CD4-positive, alpha-beta T cell (primary cell): Measurements from ENCODE around the gene TRAPPC2B. TPM values are rescaled to one million over a fixed set of nuclear protein-coding genes. Genes with fewer than 3 reads are reported as not detected.

Source experiments
- ATAC-seq: fragments of 200-7000 bp; cut with Tn5 transposase; one replicate; pipeline ENCODE4 v1.10.0; 2022; ENCODE audit warnings: mild to moderate bottlenecking; ENCODE audit not compliant: poor library complexity
- CTCF ChIA-PET: fragments of 350-600 bp; sonication (Branson Sonifier 250); formaldehyde crosslinking; loops from one replicate; lab custom pipeline; 2021; ENCODE audit warnings: antibody characterized with exemption, inconsistent platforms; lab: Charles Lee
- POLR2A ChIA-PET: fragments of 350-600 bp; sonication (Branson Sonifier 250); formaldehyde crosslinking; loops from one replicate; lab custom pipeline; 2021; ENCODE audit warnings: antibody characterized with exemption, inconsistent platforms; lab: Charles Lee
- DNase-seq, 14 experiments: peaks; one replicate each; pipeline ENCODE4 v3.0.0-alpha.2; 2013 to 2020; ENCODE audit warnings: mixed read lengths in 2 of 14
- H3K27ac ChIP-seq, 2 donors: one replicate each; pipeline versions ENCODE4 v1.5.1 to v1.7.0; 2013; ENCODE audit warnings: low read length in 2 of 2, low read depth in 1 of 2, mild to moderate bottlenecking in 1 of 2
- H3K27me3 ChIP-seq, 2 experiments: 1 replicate in 1 of 2; 2 replicates in 1 of 2; pipeline versions ENCODE4 v1.6.1 to v1.7.0; 2013; ENCODE audit warnings: low read length in 2 of 2, control low read depth in 1 of 2, mild to moderate bottlenecking in 1 of 2, moderate library complexity in 1 of 2; ENCODE audit not compliant: insufficient read depth in 2 of 2, control insufficient read depth in 1 of 2
- H3K36me3 ChIP-seq: one replicate; pipeline ENCODE4 v1.6.1; 2013; ENCODE audit warnings: low read length, control low read depth; ENCODE audit not compliant: insufficient read depth
- H3K4me1 ChIP-seq: one replicate; pipeline ENCODE4 v1.6.1; 2013; ENCODE audit warnings: low read length, control low read depth; ENCODE audit not compliant: insufficient read depth
- H3K4me3 ChIP-seq: one replicate; pipeline ENCODE4 v1.5.1; 2013; ENCODE audit warnings: mild to moderate bottlenecking, low read length, moderate library complexity
- H3K9me3 ChIP-seq, 2 experiments: 1 replicate in 1 of 2; 2 replicates in 1 of 2; pipeline versions ENCODE4 v1.6.1 to v1.7.0; 2013; ENCODE audit warnings: low read length in 2 of 2, mild to moderate bottlenecking in 2 of 2, control low read depth in 1 of 2, moderate library complexity in 1 of 2; ENCODE audit not compliant: control insufficient read depth in 1 of 2, insufficient read depth in 1 of 2
- H3K27ac Mint-ChIP-seq: one replicate; pipeline ENCODE4 v1.8.0; 2020; ENCODE audit warnings: mixed read lengths
- H3K27me3 Mint-ChIP-seq: one replicate; pipeline ENCODE4 v1.8.0; 2021; ENCODE audit warnings: mixed read lengths
- H3K36me3 Mint-ChIP-seq: one replicate; pipeline ENCODE4 v1.8.0; 2021; ENCODE audit warnings: low read depth, mixed read lengths
- H3K4me1 Mint-ChIP-seq: one replicate; pipeline ENCODE4 v1.8.0; 2021; ENCODE audit warnings: low read depth, mixed read lengths
- H3K4me3 Mint-ChIP-seq: one replicate; pipeline ENCODE4 v1.8.0; 2020; ENCODE audit warnings: mild to moderate bottlenecking, mixed read lengths
- H3K9me3 Mint-ChIP-seq: one replicate; pipeline ENCODE4 v1.8.0; 2020; ENCODE audit warnings: mixed read lengths
- intact Hi-C, 2 experiments: fragments of 100-400 bp; cut with DNase I in 1 of 2; cut with micrococcal nuclease in 1 of 2; formaldehyde crosslinking; loops; one replicate each; pipeline versions ENCODE4 v1.15.1 to v1.9.0; 2023 to 2025; cut with DNase I, micrococcal nuclease
- total RNA-seq, 174 experiments: library from RNA in 2 of 174; stranded (reverse) in 2 of 174; gene quantifications; one replicate each; pipeline ENCODE4 v1.2.3 and lab custom pipeline; 2021 to 2026
- TF ChIP-seq, protein P1 (sequence below): fragments of 200-600 bp; IDR thresholded peaks from one replicate; pipeline ENCODE4 v1.8.0; 2022; ENCODE audit warnings: antibody characterized with exemption, mild to moderate bottlenecking

Gene TRAPPC2B
- total RNA-seq, 2 experiments from 2014 or later: 11.5 to 12.7 TPM

- ATAC-seq (no peak), DNase-seq (no peak)
- H3K27ac Mint-ChIP-seq: peak overlapping the region; percentile 96
- ChIA-PET POLR2A (no interaction called here), CTCF (no interaction called here)
- H3K27ac ChIP-seq: no peak overlapping the region
- peaks cover 46 to 49% of the 10 kb centered on the region in 2 experiments for H3K9me3 ChIP-seq
- peak overlapping the region; percentile 95 for H3K4me3 Mint-ChIP-seq
- H3K27me3 ChIP-seq: peaks cover 12 to 14% of the 10 kb centered on the region in 2 experiments
- peaks cover 15% of the 10 kb centered on the region for H3K27me3 Mint-ChIP-seq
- H3K4me1 Mint-ChIP-seq: peaks cover 33% of the 10 kb centered on the region
- H3K36me3 Mint-ChIP-seq: peaks cover 71% of the 10 kb centered on the region
- H3K4me3 ChIP-seq: no peak overlapping the region
- H3K4me1 ChIP-seq: peaks cover 23% of the 10 kb centered on the region
- TF ChIP-seq, protein P1, sequence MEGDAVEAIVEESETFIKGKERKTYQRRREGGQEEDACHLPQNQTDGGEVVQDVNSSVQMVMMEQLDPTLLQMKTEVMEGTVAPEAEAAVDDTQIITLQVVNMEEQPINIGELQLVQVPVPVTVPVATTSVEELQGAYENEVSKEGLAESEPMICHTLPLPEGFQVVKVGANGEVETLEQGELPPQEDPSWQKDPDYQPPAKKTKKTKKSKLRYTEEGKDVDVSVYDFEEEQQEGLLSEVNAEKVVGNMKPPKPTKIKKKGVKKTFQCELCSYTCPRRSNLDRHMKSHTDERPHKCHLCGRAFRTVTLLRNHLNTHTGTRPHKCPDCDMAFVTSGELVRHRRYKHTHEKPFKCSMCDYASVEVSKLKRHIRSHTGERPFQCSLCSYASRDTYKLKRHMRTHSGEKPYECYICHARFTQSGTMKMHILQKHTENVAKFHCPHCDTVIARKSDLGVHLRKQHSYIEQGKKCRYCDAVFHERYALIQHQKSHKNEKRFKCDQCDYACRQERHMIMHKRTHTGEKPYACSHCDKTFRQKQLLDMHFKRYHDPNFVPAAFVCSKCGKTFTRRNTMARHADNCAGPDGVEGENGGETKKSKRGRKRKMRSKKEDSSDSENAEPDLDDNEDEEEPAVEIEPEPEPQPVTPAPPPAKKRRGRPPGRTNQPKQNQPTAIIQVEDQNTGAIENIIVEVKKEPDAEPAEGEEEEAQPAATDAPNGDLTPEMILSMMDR: no peak
- intact Hi-C loops: loop anchor here (2.0 to 5.0 kb wide), 3 partner anchors 39 to 41 kb away; partner anchors contain the start of genes ZNF460 (in 2 of the 2), TRAPPC2B (in 1 of the 2) and ZNF547 (in 1 of the 2)
- peaks cover 13% of the 10 kb centered on the region for H3K9me3 Mint-ChIP-seq
- peaks cover 34% of the 10 kb centered on the region for H3K36me3 ChIP-seq
These were observed 41.6 kb upstream of the TRAPPC2B start for GRCh38 chr19:57321751-57322150.

DNA sequence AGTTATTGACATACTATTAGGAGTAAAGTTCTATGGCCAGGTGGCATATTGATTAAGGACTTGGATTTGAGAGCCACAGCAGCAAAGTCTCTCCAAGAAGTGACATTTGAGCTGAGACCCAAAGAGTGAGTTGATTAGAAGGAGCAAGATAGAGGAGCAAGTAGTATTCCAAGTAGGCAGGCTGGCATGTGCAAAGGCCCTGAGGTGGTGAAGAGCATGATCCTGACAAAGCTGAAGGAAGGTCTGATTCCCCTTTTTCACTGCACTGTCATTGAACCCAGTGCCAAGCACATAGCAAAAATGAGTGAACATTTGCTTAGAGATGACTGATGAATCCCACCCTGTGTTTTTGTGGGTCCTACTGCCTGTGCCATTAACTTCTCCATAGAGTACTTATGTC lies 38.4 kb upstream of the TRAPPC2B start:
- Mint-ChIP-seq H3K36me3 (peaks cover 99% of the 10 kb centered on the region), H3K27me3 (no peaks in the 10 kb centered on the region), H3K27ac (no peak overlapping the region), H3K9me3 (peaks cover 17% of the 10 kb centered on the region), H3K4me1 (peaks cover 26% of the 10 kb centered on the region), H3K4me3 (no peak overlapping the region)
- ChIA-PET POLR2A (no interaction called here), CTCF (no interaction called here)
- Histone ChIP-seq H3K36me3 (peaks cover 56% of the 10 kb centered on the region), H3K9me3 (peaks cover 69 to 70% of the 10 kb centered on the region in 2 experiments), H3K27me3 (no peaks in the 10 kb centered on the region), H3K27ac (no peak overlapping the region), H3K4me3 (no peak overlapping the region), H3K4me1 (peaks cover 20% of the 10 kb centered on the region)
- intact Hi-C loops: loop anchor here in 1 of 2 experiments (5.0 kb wide), 2 partner anchors 37 to 43 kb away; partner anchors contain the start of genes TRAPPC2B, ZNF460 and ZNF547
- TF ChIP-seq, protein P1: no peak
- no peak for ATAC-seq
- DNase-seq: no peak

GRCh38 chr19:57327993-57328392 lies 35.4 kb upstream of the TRAPPC2B start:
- POLR2A ChIA-PET: no interaction called here
- H3K36me3 Mint-ChIP-seq: peaks cover 96% of the 10 kb centered on the region

More at GRCh38 chr19:57327993-57328392, 35.4 kb upstream of the TRAPPC2B start:
- Mint-ChIP-seq H3K4me3 (no peak overlapping the region), H3K27ac (no peak overlapping the region), H3K27me3 (no peaks in the 10 kb centered on the region), H3K4me1 (no peaks in the 10 kb centered on the region), H3K9me3 (peaks cover 10% of the 10 kb centered on the region)
- CTCF ChIA-PET: no interaction called here
- Histone ChIP-seq H3K27ac (no peak overlapping the region), H3K4me1 (no peaks in the 10 kb centered on the region), H3K9me3 (peaks cover 72 to 76% of the 10 kb centered on the region in 2 experiments), H3K36me3 (peaks cover 56% of the 10 kb centered on the region), H3K4me3 (no peak overlapping the region), H3K27me3 (no peaks in the 10 kb centered on the region)
- TF ChIP-seq, protein P1: no peak
- ATAC-seq: no peak
- no peak for DNase-seq
- intact Hi-C loops: no loop called here
